K562 (cell line): ENCODE measurements around the gene UNC5C. TPM values are rescaled to one million over a fixed set of nuclear protein-coding genes. Genes with fewer than 3 reads are reported as not detected.

Source experiments
- BHLHE40 ChIP-seq: IDR thresholded peaks from 2 replicates; pipeline ENCODE4 v1.6.1; 2011; ENCODE audit warnings: low read length, improper control_type of control experiment
- CCNT2 ChIP-seq: IDR thresholded peaks from 2 replicates; pipeline ENCODE4 v1.6.1; 2011; ENCODE audit warnings: borderline replicate concordance, low read depth, mild to moderate bottlenecking, moderate library complexity, mixed read lengths, low read length; ENCODE audit not compliant: insufficient read length; ENCODE audit errors: extremely low read depth
- CHD4 ChIP-seq: fragments of 200-600 bp; sonication (generic); IDR thresholded peaks from 3 replicates; pipeline ENCODE4 v1.6.1; 2012; ENCODE audit warnings: low read depth, mild to moderate bottlenecking, mixed read lengths, low read length, inconsistent platforms; ENCODE audit not compliant: insufficient read depth, insufficient replicate concordance, poor library complexity, severe bottlenecking
- FOS ChIP-seq: IDR thresholded peaks from 3 replicates; pipeline ENCODE4 v1.6.1; 2011; ENCODE audit not compliant: insufficient read length; ENCODE audit errors: extremely low read depth
- GATAD2B ChIP-seq: fragments of 450-650 bp; IDR thresholded peaks from 2 replicates; pipeline ENCODE4 v1.6.1; 2017; ENCODE audit warnings: mild to moderate bottlenecking, borderline replicate concordance
- PRPF4 ChIP-seq: fragments of 200-400 bp; formaldehyde crosslinking; IDR thresholded peaks from one replicate; pipeline ENCODE4 v1.6.1; 2017; ENCODE audit warnings: low read length, low read depth, mild to moderate bottlenecking; ENCODE audit not compliant: insufficient read depth, poor library complexity, severe bottlenecking
- RHOXF2B ChIP-seq: fragments of 250-450 bp; sonication (Bioruptor Pico); conservative IDR thresholded peaks from 2 replicates; pipeline ENCODE4 v1.5.1; 2021
- SETDB1 ChIP-seq: IDR thresholded peaks from one replicate; pipeline ENCODE4 v1.6.1; 2012; ENCODE audit warnings: low read length, control low read depth, inconsistent platforms
- TSC22D4 ChIP-seq: fragments of 450-650 bp; IDR thresholded peaks from 2 replicates; pipeline ENCODE4 v1.6.1; 2016; ENCODE audit warnings: missing genetic modification characterization, missing biosample characterization, control low read depth
- XRCC5 ChIP-seq: fragments of 200-400 bp; formaldehyde crosslinking; IDR thresholded peaks from 2 replicates; pipeline ENCODE4 v1.6.1; 2017; ENCODE audit warnings: low read depth, mild to moderate bottlenecking, low read length
- ZNF311 ChIP-seq: fragments of 250-450 bp; sonication (Bioruptor Pico); IDR thresholded peaks from 2 replicates; pipeline ENCODE4 v1.4.0; 2020; ENCODE audit warnings: mild to moderate bottlenecking, moderate library complexity
- polyA plus RNA-seq, 8 experiments: library from polyadenylated mRNA; depleted of rRNA in 4 of 8; stranded (reverse) in 5 of 8; unstranded in 3 of 8; fragments of >200 nt; fragmentation: Nextera tagmentation in 2 of 8; fragmentation: Illumina TruSeq in 1 of 8; extraction: Ambion mirVana in 2 of 8; extraction: Trizol in 1 of 8; gene quantifications; 2 replicates each; pipeline versions ENCODE4 v1.2.1 to v1.2.3, GENCODE V29; 2011 to 2014; ENCODE audit warnings: inconsistent platforms in 1 of 8, missing spikeins in 1 of 8
- total RNA-seq, 7 experiments: library from RNA; depleted of rRNA in 6 of 7; stranded (reverse); fragments of >200 nt in 6 of 7; fragmentation: Illumina TruSeq in 2 of 7; extraction: Trizol in 2 of 7; gene quantifications; 2 replicates each; pipeline versions ENCODE4 v1.2.1 to v1.2.3, GENCODE V29; 2011 to 2021; ENCODE audit warnings: low replicate concordance in 1 of 7
- TF ChIP-seq, protein P1 (sequence below): sonication (generic); formaldehyde crosslinking; IDR thresholded peaks from 2 replicates; pipeline ENCODE4 v1.8.0; 2022; ENCODE audit warnings: mild to moderate bottlenecking, low read depth, missing genetic modification reagents
- TF ChIP-seq, protein P2 (sequence below): fragments of 250-450 bp; sonication (Bioruptor Pico); IDR thresholded peaks from 2 replicates; pipeline ENCODE4 v1.5.0; 2021; ENCODE audit warnings: mild to moderate bottlenecking, borderline replicate concordance
- TF ChIP-seq, protein P3 (sequence below): IDR thresholded peaks from 3 replicates; pipeline ENCODE4 v1.6.1; 2011; ENCODE audit warnings: borderline replicate concordance, mild to moderate bottlenecking, moderate library complexity; ENCODE audit not compliant: insufficient read length; ENCODE audit errors: extremely low read depth

Gene UNC5C
- total and polyA plus RNA-seq, 9 of the 15 experiments (the other 6 are each of a cell fraction or from before 2014, with no cell fraction given) = under 0.01 to 0.10 (median 0.03) TPM; not detected in 1

GRCh38 chr4:95213366-95213765 lies 335.4 kb downstream of the UNC5C start (continued):
- TF ChIP-seq, protein P1, sequence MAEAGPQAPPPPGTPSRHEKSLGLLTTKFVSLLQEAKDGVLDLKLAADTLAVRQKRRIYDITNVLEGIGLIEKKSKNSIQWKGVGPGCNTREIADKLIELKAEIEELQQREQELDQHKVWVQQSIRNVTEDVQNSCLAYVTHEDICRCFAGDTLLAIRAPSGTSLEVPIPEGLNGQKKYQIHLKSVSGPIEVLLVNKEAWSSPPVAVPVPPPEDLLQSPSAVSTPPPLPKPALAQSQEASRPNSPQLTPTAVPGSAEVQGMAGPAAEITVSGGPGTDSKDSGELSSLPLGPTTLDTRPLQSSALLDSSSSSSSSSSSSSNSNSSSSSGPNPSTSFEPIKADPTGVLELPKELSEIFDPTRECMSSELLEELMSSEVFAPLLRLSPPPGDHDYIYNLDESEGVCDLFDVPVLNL = no peak
- TF ChIP-seq BHLHE40 = no peak
- TF ChIP-seq, protein P2, sequence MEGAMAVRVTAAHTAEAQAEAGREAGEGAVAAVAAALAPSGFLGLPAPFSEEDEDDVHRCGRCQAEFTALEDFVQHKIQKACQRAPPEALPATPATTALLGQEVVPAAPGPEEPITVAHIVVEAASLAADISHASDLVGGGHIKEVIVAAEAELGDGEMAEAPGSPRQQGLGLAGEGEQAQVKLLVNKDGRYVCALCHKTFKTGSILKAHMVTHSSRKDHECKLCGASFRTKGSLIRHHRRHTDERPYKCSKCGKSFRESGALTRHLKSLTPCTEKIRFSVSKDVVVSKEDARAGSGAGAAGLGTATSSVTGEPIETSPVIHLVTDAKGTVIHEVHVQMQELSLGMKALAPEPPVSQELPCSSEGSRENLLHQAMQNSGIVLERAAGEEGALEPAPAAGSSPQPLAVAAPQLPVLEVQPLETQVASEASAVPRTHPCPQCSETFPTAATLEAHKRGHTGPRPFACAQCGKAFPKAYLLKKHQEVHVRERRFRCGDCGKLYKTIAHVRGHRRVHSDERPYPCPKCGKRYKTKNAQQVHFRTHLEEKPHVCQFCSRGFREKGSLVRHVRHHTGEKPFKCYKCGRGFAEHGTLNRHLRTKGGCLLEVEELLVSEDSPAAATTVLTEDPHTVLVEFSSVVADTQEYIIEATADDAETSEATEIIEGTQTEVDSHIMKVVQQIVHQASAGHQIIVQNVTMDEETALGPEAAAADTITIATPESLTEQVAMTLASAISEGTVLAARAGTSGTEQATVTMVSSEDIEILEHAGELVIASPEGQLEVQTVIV (CRISPR knock-in tag) = no peak
- no peak for TF ChIP-seq GATAD2B
- TF ChIP-seq CHD4 = no peak
- no peak for TF ChIP-seq CCNT2
- no peak for TF ChIP-seq RHOXF2B
- TF ChIP-seq FOS = no peak
- no peak for TF ChIP-seq PRPF4
- TF ChIP-seq ZNF311 (CRISPR knock-in tag) = no peak
- TF ChIP-seq XRCC5 = no peak
- TF ChIP-seq TSC22D4 = no peak
- TF ChIP-seq, protein P3, sequence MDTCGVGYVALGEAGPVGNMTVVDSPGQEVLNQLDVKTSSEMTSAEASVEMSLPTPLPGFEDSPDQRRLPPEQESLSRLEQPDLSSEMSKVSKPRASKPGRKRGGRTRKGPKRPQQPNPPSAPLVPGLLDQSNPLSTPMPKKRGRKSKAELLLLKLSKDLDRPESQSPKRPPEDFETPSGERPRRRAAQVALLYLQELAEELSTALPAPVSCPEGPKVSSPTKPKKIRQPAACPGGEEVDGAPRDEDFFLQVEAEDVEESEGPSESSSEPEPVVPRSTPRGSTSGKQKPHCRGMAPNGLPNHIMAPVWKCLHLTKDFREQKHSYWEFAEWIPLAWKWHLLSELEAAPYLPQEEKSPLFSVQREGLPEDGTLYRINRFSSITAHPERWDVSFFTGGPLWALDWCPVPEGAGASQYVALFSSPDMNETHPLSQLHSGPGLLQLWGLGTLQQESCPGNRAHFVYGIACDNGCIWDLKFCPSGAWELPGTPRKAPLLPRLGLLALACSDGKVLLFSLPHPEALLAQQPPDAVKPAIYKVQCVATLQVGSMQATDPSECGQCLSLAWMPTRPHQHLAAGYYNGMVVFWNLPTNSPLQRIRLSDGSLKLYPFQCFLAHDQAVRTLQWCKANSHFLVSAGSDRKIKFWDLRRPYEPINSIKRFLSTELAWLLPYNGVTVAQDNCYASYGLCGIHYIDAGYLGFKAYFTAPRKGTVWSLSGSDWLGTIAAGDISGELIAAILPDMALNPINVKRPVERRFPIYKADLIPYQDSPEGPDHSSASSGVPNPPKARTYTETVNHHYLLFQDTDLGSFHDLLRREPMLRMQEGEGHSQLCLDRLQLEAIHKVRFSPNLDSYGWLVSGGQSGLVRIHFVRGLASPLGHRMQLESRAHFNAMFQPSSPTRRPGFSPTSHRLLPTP = no peak
- TF ChIP-seq SETDB1 = no peak
